NCI-H2107 (cell line): ENCODE results near the gene HCAR2.
A peak's percentile ranks its signal among the peaks of the same experiment; 100 is the strongest.
"Not testable (repeated sequence)": the region's sequence is repeated elsewhere in the genome, so short reads cannot be mapped to it uniquely, and the experiment has no call there.

Experiments used
- DNase-seq: peaks from one replicate; lab custom pipeline; 2025; lab: John Stamatoyannopoulos, UW

HCAR2 gene

DNA sequence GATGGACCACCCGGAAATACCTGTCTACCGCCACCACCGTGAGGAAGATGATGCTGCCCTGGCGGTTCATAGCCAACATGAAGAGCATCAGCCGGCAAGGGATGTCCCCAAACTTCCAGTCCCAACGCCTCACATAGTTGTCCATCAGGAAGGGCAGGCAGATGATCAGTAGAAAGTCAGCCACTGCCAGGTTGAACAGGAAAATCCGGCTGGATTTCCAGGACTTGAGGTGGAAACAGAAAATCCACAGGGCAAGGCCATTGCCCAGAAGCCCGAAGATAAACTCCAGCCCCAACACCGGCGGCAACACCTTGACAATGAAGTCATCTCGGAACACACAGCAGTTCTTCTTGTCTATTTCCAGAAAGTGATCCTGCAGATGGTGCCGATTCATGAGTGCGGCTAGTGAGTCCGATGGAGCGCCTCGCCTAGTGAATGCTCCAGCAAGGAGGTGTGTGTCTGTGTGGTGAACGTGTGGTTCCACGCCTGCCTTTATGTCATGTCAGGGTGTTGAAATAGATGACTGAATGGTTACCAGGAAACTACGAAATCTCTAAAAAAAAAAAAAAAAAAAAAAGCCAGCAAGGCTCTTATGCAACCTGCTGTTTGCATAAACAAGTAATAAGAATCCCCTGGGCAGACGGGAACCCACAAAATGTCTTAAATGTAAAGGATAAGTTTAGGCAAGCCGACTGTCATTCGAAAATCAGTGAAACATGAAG, at the start of gene HCAR2:
Gene HCAR2, minus strand, starts transcription at position 468 of the 722 bp plus-strand sequence. Its CDS starts 74 bp downstream, at position 394.
- not testable (repeated sequence) for DNase-seq

GRCh38 chr12:122752464-122753318, 49.5 kb upstream of the HCAR2 start, which contains the start of gene DENR:
Gene DENR, plus strand, starts transcription at chr12:122752824. Its CDS starts 878 bp downstream, at chr12:122753702.
- DNase-seq: peak; percentile 99

GRCh38 chr12:122750781-122751515, 47.8 kb upstream of the HCAR2 start:
- DNase-seq: not testable (repeated sequence)

DNA sequence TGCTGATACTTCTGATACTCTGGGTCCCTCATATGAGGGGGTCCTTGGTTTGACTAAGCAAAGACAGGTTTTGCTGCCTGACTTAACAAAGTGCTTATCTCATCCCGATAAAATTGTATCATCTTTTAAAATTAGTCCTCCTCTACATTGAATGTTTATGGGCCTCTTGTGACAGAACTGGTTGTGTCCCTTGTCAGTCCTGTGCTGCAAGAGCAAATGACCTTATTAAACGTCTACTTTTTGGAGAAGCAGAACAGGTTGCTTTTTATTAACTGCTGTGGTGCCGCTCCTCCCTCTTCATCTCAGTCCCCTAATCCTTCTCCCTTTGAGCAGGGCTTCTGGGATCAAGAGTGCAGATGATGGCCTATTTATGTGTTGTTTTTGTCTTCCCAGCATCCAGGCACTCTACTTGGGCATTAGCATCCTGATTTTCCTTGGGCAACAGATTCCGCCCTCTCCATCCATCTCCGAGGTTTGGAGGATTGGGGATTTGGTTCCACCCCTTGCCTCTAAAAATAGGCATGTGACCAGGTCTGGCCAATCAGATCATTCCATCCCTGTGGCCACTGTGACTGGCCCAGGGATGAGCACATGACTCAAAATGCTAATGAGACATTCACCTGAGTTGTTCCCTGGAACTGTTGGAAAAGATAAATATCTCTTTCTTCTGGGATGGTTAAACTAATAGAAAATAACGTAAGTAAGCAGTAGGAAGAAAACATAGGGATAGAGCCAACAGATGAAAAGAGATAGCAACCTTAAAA, 46.6 kb upstream of the HCAR2 start:
- no peak for DNase-seq

DNA sequence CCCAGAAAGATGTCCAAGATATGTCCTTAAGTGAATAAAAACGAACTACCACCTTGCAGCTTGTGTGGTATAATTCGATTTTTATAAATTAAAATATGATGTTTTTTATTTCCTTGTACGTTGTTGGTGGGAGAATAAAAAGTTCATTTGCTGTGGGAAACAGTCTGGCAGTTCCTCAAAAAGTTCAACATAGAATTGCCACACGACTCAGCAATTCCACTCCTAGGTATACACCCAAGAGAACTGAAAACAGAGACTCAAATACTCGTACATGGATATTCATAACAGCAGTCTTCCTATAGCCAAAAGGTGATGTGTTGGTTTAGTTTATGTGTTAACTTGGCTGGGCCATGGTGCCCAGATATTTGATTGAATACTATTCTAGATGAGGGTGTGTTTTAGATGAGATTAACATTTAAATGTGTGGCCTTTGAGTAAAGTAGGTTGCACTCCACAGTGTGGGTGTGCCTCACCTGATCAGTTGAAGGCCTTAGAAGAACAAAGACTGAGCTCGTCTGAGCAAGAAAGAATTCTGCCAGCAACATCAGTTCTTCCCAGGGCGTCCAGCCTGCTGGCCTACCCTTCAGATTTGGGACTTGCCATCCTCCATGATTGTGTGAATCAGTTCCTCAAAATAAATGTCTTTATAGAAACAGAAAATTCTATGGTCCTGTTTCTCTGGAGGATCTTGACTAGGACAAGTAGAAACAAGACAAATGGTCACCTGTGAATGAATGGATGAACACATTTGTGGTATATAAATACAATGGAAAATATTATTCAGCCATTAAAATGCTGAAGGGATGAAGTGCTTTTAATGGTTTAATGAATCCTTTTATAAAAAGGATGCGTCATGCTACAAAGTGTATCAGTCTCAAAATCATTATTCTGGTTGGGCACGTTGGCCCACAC, 44.3 kb upstream of the HCAR2 start:
- DNase-seq: no peak

DNA sequence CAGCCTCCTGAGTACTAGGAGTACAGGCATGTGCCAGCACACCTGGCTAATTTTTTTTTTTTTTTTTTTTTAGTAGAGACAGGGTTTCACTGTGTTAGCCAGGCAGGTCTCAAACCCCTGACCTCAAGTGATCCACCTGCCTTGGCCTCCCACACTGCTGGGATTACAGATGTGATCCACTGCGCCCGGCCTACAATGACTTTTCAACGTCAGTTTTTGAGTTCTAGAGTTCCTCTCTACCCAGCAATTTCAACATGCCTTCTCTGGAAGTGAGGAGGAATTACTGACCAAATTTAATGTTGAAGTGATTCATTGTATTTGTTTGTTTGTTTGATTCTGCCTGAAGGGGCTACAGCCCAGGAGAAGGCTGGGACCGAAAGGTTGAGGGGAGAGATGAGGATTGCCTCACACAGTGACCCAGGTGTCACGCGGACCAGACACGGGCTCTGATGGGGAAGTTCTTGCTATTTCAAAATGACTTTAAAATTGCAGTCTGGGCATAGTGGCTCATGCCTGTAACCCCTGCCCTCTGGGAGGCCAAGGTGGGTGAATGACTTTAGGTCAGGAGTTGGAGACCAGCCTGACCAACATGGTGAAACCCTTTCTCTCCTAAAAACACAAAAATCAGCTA, 40.9 kb upstream of the HCAR2 start:
- no peak for DNase-seq

- no peak for DNase-seq
These were observed 37.2 kb upstream of the HCAR2 start for GRCh38 chr12:122740351-122740750.

DNA sequence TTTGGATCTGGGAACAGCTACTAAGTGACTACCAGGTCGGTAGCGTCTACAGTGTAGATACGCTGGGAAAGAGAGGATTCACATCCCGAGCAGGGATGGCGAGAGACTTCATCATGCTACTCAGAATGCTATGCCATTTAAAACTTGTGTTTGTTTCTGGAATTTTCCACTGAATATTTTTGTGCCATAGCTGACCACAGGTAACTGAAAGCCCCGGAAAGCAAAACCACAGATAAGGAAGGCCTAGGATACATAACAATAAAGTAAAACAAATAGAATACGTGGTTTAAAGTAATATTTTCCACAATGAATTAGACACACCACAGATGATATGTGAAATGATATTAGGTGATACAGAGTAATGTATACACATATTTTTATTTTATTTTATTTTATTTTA, 35.4 kb upstream of the HCAR2 start:
- no peak for DNase-seq

DNA sequence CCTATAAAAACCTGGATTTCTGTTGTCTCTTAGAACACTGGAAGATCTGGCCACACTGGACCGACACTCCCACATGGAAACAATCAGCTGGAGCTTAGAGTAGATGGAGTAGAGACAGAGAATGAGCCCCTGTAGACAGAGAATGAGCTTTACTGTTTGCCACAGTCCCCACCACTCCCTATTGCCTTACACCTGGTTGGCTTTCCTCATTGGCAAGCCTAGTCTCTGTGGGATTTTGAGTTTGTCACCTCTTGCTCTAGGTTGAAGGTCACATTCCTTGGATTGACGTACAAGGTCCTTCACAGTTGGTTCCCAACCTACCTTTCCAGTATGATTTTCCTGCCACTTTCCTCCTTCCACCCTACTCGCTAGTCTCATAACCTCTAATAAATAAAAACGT, 29.5 kb upstream of the HCAR2 start:
- DNase-seq: no peak

- no peak for DNase-seq
These were observed 29.0 kb upstream of the HCAR2 start for GRCh38 chr12:122732170-122732569.

DNA sequence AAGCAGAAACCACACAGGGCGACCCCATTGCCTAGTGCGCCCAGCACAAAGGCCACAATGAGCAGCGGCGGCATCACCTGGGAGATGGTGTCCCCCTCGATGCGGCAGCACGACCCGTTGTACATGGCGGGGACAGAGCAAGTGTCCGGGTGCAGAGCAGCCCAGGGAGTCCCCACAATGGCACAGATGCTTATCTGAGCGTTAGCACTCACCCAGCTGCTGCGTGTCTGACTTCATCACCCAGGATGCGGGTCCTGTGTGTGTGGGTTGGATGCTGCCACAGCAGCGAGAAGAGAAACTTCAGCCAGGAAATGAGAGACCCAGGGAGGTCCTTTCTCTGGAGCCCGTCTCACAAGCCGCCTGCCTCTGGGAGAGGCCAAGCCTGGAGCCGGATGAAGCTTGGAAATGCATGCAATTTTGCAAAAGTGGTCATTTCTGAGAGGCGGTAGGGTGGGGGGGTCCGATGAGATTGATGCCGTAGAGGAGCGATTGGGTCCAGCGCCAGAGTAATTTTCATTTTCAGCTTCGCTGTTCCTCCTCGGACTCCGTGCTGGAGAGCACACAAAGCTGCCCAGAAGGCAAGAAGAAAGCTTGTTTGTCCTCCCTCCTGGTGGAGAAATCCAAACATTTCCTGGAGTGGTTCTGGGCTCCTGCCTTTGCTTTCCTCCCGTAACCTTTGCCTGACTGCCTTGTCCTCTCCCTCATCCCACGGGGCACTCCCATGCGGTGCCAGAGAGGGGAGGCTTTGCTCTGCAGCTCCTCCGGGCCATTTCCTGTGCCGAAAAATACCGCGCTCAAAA, 27.3 kb upstream of the HCAR2 start, which contains the start of gene HCAR1:
Gene HCAR1, minus strand, starts transcription at position 630 of the 800 bp plus-strand sequence. Its CDS starts 505 bp downstream, at position 125.
- no peak for DNase-seq

DNA sequence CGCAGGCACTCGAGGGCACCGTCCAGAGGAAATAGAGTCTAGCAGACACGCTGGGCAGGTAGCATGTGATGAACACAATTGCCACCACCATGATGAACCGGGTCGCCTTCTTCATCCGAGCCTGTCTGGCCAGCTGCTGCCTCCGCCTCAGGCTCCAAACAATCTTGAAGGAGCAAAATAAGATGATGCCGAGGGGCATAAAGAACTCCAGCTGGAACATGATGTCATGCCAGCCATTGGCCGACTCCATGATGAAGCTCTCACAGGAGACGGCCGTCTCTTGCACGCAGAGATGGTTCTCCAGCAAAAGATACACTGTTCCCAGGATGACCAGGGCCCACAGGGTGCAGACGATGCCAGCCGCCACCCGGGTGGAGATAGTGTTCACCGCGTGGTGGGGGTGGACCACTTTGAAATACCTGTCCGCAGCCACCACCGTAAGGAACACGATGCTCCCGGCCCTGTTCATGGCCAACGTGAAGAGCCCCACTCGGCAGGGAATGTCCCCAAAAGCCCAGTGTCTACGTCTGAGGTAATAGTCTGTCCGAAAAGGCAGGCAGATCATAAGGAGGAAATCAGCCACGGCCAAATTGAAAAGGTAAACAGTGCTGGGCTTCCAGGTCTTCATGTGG, 26.5 kb upstream of the HCAR2 start:
- DNase-seq: no peak

DNA sequence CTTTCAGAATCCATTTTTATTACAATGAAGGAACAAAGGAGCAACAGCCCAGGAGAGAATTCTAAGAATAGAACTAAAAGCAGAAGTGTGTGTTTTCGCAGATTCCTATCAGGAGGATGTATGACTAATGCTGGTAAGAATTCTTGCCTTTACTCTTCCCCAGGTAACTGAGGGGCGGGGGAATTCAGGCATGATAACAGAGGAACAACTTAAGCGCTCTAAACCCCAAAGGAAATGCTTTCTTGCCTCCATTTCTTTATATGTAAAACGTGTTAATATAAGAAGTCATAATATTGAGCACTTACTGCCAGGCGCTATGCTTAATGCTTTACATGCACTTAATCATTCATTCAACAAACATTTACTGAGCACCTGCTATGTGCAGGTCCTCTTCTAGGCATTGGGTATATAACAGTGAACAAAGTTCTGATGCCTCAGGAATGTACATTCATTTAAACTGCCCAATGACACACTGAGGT, 23.0 kb upstream of the HCAR2 start:
- no peak for DNase-seq

- DNase-seq: no peak
These were observed 22.4 kb upstream of the HCAR2 start for GRCh38 chr12:122725452-122726079.

- no peak for DNase-seq
These were observed 21.6 kb upstream of the HCAR2 start for GRCh38 chr12:122724641-122725243.

DNA sequence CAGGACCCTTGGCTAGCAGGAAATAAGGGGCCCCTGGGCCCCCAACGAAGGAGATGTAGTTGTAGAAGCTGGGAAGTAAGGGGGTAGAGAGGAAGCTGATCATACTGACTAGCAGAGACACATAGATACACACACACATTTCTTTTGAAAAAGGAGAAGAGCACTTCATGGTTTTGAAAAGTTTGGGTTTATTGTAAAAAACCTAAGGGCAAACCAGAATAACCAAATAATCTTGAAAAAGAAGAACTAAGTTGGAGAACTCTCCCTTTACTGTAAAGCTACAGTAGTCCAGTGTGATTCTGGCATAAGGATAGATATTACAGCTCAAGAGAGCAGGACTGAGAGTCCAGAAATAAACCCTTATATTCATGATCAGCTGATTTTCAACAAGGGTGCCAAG, 19.2 kb upstream of the HCAR2 start:
- DNase-seq: no peak

DNA sequence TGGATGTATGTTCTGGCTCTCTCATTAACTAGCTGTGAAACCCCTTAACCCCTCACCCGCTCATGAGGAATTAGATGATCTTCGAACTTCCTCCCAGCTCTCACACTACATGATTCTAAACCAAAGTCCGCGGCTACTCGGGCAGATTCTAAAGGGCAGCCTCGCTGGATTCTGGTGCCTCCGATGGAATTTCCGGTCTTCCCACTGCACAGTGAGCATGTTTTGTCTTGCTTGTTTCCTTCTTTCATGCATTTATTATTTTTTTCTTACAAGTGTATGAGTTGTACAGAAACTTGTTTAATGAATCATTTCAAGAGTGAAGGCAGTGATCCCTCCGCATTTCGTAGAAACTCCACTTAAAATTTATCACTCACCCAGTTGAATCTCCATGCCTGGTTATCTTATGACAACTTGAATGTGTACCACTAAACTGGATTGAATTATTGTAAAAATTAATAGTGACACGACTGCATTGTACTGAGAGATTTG, 17.9 kb upstream of the HCAR2 start:
- no peak for DNase-seq
